Measurements from ENCODE around the gene ACSF3. TPM values are rescaled to one million over a fixed set of nuclear protein-coding genes. Genes with fewer than 3 reads are reported as not detected.

Gene ACSF3
- total and polyA plus RNA-seq, 2 experiments from 2014 or later = 20.7 to 28.0 TPM

DNA sequence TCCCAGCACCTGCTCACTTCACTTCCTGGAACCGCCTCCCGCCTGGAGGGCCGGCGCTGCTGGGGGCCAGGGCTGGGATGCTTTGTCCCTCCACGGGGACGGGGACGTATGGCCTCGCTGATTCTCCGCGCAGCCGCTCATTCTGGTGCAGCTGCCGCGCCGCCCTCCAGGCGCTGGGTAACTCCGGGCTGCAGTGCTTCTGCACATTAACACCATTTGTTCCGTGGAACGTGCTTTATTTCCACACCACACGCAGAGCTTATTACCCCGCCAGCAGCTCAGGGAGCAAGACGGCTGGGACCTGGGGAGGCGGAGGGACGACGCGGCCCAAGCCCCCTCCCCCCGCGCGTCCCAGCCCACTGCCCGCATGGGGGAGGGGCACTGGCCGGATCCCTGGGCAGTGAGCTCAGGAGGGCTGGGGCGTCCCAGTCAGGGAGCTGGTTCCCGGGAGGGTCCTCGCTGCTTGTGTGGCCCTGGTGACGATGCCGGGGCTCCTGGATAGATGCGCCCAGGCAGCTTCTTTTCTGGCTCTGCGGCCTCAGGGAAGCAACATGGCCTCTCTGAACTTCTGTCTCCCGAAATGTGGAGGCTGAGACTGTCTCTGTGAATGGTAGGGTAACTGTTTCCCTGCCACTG lies 45.4 kb upstream of the ACSF3 start:
- H3K27me3 ChIP-seq = no peaks in the 10 kb centered on the region
- 77% methylated on average over 35 of the region's 38 CpGs for WGBS (ENCODE audit: low lambda C conversion rate, missing lambda C conversion rate)
- H3K79me2 ChIP-seq = no peaks in the 10 kb centered on the region
- TF ChIP-seq EZH2phosphoT487 (IDR thresholded peaks at IDR 0.05; ENCODE audit: low read depth, severe bottlenecking, unreplicated experiment) = no peak
- TF ChIP-seq CTCF (IDR thresholded peaks at IDR 0.05; ENCODE audit: poor library complexity) = no peak
- TF ChIP-seq EZH2 (IDR thresholded peaks at IDR 0.05; ENCODE audit: borderline replicate concordance) = no peak
- no peaks in the 10 kb centered on the region for H3K9me3 ChIP-seq (ENCODE audit: low read depth)
- no peak overlapping the region for H3K4me3 ChIP-seq
- no peak overlapping the region for H2AFZ ChIP-seq
- no peaks in the 10 kb centered on the region for H3K36me3 ChIP-seq (replicated peaks; ENCODE audit: insufficient read depth, low read depth)
- no peaks in the 10 kb centered on the region for H3K9me2 ChIP-seq (replicated peaks; ENCODE audit: insufficient read depth)
- H3K4me1 ChIP-seq (ENCODE audit: insufficient read depth) = no peaks in the 10 kb centered on the region
- H3K27ac ChIP-seq = no peak overlapping the region
- no peaks in the 10 kb centered on the region for H4K20me1 ChIP-seq (ENCODE audit: insufficient read depth, poor library complexity, severe bottlenecking)
- DNase-seq (ENCODE audit: low spot score) = no peak
- no peak overlapping the region for H3K4me2 ChIP-seq

DNA sequence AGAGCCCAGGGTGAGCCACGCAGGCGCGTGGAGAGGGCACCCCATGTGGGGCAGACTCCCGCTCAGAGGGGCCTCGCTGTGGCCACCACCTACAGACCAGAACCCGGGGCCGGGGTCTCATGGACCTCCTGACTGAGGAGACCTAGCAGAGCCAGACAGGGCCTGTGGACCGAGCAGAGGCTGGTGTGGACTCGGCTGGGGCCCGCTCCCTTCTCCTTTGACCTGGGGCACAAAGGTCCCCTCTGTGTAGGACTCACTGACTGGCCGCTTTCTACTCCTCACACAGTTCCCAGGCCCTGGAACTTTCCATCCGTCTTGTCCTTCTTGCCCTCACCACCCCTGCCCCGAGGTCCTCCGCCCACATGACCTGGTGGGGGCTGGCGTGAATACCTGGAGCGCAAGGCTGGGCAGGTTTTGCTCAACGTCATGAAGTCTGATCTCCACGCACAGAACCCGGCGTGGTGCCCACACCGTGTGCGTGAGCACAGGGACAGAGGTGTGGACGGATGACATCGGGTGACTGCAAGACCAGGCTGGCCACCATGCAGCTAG lies 44.7 kb upstream of the ACSF3 start:
- DNase-seq (ENCODE audit: low spot score) = no peak
- H3K4me1 ChIP-seq (ENCODE audit: insufficient read depth) = no peaks in the 10 kb centered on the region
- no peak overlapping the region for H3K4me2 ChIP-seq
- 91% methylated on average over 24 of the region's 24 CpGs for WGBS (ENCODE audit: low lambda C conversion rate, missing lambda C conversion rate)
- no peaks in the 10 kb centered on the region for H3K79me2 ChIP-seq
- no peak overlapping the region for H2AFZ ChIP-seq
- no peaks in the 10 kb centered on the region for H3K27me3 ChIP-seq
- no peaks in the 10 kb centered on the region for H3K36me3 ChIP-seq (replicated peaks; ENCODE audit: insufficient read depth, low read depth)
- no peak overlapping the region for H3K27ac ChIP-seq
- no peak overlapping the region for H3K4me3 ChIP-seq
- H3K9me3 ChIP-seq (ENCODE audit: low read depth) = no peaks in the 10 kb centered on the region
- no peaks in the 10 kb centered on the region for H4K20me1 ChIP-seq (ENCODE audit: insufficient read depth, poor library complexity, severe bottlenecking)
- TF ChIP-seq CTCF (IDR thresholded peaks at IDR 0.05; ENCODE audit: poor library complexity) (no peak), EZH2 (IDR thresholded peaks at IDR 0.05; ENCODE audit: borderline replicate concordance) (no peak), EZH2phosphoT487 (IDR thresholded peaks at IDR 0.05; ENCODE audit: low read depth, severe bottlenecking, unreplicated experiment) (no peak)
- no peaks in the 10 kb centered on the region for H3K9me2 ChIP-seq (replicated peaks; ENCODE audit: insufficient read depth)

- peak; percentile 28 for DNase-seq (ENCODE audit: low spot score)
- Histone ChIP-seq H4K20me1 (ENCODE audit: insufficient read depth, poor library complexity, severe bottlenecking) (no peaks in the 10 kb centered on the region), H3K9me2 (replicated peaks; ENCODE audit: insufficient read depth) (no peaks in the 10 kb centered on the region), H3K4me2 (no peak overlapping the region), H3K4me3 (no peak overlapping the region), H3K79me2 (no peaks in the 10 kb centered on the region), H3K4me1 (ENCODE audit: insufficient read depth) (no peaks in the 10 kb centered on the region), H3K27me3 (no peaks in the 10 kb centered on the region), H2AFZ (no peak overlapping the region), H3K36me3 (replicated peaks; ENCODE audit: insufficient read depth, low read depth) (no peaks in the 10 kb centered on the region), H3K9me3 (ENCODE audit: low read depth) (no peaks in the 10 kb centered on the region), H3K27ac (no peak overlapping the region)
- 74% methylated on average over 21 of the region's 22 CpGs for WGBS (ENCODE audit: low lambda C conversion rate, missing lambda C conversion rate)
- TF ChIP-seq EZH2phosphoT487 (IDR thresholded peaks at IDR 0.05; ENCODE audit: low read depth, severe bottlenecking, unreplicated experiment) = no peak
- no peak for TF ChIP-seq CTCF (IDR thresholded peaks at IDR 0.05; ENCODE audit: poor library complexity)
- TF ChIP-seq EZH2 (IDR thresholded peaks at IDR 0.05; ENCODE audit: borderline replicate concordance) = no peak
Measured at GRCh38 chr16:89049484-89050118, 44.1 kb upstream of the ACSF3 start.

Data from hepatocyte (in vitro differentiated cells).